Stimulated activated CD8-positive, alpha-beta memory T cell treated with anti-CD3 and anti-CD28 coated beads, Interleukin-4, amount 100 ng/mL, for 24 hours (primary cell): ENCODE results near the gene CAMTA1.

Experiments used
- DNase-seq: peaks from one replicate; pipeline ENCODE4 v3.0.0-alpha.2; 2020; ENCODE audit warnings: low read depth

CAMTA1 gene

DNA sequence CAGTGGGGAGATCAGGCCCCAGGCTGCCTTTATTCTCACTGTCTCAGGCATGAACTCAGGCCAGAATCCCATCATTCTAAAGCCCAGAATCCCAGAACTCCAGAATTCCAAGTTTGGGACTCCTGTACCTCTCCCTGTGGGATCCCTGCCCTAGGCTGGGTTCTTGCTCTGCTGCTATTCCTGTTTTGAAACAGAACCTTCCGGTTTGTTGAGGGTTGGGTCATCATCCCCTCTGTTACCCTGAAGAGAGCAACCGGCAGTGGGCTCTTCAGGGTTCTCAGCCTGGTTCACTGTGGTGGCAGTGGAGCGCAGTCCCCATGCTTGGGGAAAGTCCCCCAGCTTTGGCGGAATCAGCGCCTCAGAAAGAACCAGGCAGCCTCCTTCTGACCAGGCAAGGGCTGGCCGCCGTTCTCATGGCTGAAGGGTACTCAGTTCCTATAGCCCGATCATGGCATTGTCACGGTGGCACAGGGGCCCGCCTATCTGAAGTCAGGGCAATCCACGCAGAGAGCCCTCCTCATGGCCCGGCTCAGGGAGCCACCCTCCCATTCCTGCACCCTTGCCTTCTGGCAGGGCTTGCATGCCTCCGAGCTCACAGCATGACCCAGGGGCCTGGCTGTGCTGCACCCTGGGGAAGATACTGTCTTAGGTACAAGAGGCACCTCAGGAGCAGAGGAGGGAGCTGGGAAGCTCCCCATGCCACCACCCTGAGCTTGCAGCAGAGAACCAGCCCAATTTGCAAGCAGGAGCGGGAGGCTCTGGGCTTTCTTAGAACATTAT lies 650.2 kb downstream of the CAMTA1 start:
- DNase-seq = no peak

GRCh38 chr1:7436056-7437005 lies 651.1 kb downstream of the CAMTA1 start:
- DNase-seq = no peak

GRCh38 chr1:7437036-7437435 lies 651.8 kb downstream of the CAMTA1 start:
- no peak for DNase-seq

- DNase-seq = no peak
Measured at GRCh38 chr1:7437608-7438395, 652.5 kb downstream of the CAMTA1 start.

GRCh38 chr1:7438396-7438785 lies 653.1 kb downstream of the CAMTA1 start:
- DNase-seq = no peak

GRCh38 chr1:7438921-7439655 lies 653.8 kb downstream of the CAMTA1 start:
- no peak for DNase-seq

GRCh38 chr1:7440154-7440553 lies 654.9 kb downstream of the CAMTA1 start:
- DNase-seq = no peak

DNA sequence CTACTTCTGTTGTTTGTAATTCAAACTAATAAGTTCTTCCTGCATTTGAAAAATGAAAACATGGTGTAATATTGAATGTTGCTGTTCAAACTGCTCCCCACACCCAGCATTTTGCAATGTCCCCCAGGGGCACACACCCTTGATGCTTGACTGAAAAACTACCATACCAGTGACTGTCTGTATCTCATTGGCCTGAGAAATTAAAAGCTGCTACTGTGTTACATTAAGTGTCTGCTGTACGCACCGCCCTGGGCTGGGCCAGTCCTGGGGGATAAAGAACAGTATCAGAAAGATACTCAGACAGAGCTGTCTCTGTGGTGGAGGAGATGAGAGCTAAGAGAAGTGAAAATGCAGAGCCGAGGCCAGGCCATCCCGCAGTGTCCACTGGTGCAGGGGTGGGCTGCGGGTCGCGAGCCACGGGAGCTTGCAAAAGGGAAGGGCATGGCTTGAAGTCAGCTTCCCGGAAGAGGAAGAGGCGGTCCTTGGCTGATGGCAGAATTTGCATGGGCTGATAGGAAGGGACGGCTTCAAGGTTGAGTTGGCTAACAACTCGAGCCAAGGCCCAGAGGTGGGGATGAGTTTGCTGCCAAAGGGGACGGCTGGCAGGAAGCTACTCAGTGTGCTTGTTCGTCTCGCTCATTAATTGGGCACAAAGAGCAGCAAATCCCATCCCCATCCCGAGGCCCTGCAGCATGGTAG lies 656.0 kb downstream of the CAMTA1 start:
- no peak for DNase-seq

DNA sequence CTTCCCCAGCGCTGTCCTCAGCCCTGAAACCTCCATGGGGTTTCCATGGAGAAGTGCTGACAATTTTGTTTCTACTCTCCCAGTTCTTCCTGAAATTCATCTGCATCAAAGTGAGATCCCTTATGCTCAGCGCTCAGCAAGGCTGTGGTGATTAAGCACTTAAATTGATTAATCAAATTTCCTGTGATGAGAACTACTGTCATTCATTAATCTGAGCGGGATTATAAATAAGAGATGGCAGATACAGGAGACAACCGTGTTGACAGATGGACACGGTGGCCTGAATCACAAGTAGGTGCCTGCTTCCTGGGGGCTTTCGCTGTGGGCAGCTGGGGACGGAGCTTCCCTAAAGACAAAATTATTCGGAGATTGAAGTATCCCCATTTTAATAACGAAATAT lies 656.8 kb downstream of the CAMTA1 start:
- no peak for DNase-seq

GRCh38 chr1:7442918-7443317 lies 657.7 kb downstream of the CAMTA1 start:
- no peak for DNase-seq

DNA sequence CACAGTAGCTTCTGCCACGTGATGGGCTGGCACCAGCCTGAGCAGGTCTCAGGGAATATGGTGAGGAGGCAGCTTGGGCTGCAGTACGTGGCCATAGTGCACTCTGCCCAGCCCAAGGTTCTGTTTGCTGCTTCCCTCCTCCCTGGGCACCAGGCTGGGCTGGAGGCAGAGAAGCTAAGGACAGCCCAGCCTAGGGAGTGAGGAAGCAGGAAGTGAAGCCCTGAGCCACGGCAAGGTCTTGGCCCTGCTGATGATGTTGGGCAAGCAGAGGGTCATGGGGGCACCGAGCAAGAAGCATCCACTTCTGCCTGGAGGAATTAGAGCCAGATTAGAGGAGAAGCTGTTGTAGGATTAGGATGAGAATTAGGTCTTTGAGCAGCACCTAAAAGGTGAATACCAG lies 659.1 kb downstream of the CAMTA1 start:
- DNase-seq = no peak

GRCh38 chr1:7447093-7447492 lies 661.8 kb downstream of the CAMTA1 start:
- DNase-seq = no peak

DNA sequence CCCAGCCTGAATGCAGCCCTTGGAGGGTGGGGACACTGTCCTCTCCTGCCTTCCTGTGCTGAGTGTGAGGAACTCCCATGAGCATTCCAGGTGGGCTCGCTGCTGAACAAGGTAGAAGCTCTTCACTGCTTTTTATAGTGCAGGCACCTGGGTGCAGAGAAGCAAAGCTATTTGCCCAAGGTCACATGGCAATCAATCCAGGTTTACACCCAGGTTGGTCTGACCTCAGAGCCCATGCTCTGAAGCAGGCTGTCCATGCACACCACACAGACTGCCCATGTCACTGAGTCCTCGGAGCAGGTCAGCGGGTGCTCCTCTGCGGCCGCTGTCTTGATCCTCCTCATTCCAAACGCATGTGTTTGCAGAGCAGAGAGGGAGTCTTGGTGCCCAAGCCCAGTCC lies 662.5 kb downstream of the CAMTA1 start:
- no peak for DNase-seq

GRCh38 chr1:7448986-7449385 lies 663.7 kb downstream of the CAMTA1 start:
- no peak for DNase-seq

GRCh38 chr1:7449750-7450149 lies 664.5 kb downstream of the CAMTA1 start:
- no peak for DNase-seq

DNA sequence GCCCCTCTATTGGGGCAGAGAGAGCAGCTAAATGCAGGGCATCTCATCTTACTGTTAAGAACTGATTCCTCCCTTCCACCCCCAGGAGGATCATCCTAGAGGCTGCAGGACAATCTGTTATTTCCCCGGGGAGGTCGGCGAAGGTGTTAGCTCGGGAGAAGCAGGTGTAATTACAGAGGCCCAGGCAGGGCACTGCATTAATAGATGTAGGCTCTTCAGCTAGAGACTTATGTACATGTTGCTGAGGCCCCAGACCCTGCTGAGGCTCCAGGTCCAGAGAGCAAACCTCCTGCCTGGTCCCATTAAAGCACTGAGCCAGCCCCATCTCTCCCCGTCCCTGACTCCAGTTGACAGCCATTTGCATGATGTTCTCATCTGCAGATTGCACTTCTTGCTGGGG lies 665.6 kb downstream of the CAMTA1 start:
- DNase-seq = no peak

DNA sequence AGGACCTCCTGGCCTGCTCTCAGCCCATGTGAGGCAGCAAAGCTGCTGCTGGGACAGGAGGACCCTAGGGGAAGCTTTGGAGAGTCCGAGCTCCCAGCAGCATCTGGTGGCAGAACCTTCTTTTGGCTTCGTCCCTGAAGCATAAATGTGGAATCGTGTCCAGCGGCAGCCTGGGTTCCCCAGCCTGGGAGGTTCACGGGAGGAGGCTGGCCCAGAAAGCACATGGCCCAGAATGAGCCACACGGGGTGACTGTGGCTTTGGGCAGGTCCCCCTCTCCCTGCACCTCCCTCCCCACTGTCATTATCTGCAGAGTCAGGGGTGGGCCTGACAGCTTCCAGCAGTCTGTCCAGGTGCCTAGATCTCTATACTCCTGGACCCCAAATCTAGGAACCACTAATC lies 667.8 kb downstream of the CAMTA1 start:
- no peak for DNase-seq

GRCh38 chr1:7454052-7454815 lies 669.0 kb downstream of the CAMTA1 start:
- no peak for DNase-seq

GRCh38 chr1:7454895-7455784 lies 669.9 kb downstream of the CAMTA1 start:
- no peak for DNase-seq
